Kidney (tissue), 14 donors: Measurements from ENCODE around the gene COP1. TPM values are rescaled to one million over a fixed set of nuclear protein-coding genes. Genes with fewer than 3 reads are reported as not detected.

Experiments
- DNase-seq, 5 donors: peaks; one replicate each; pipeline ENCODE4 v3.0.0-alpha.2; 2013 to 2020
- FAIRE-seq: peaks from 2 replicates; lab custom pipeline; 2012; peaks lifted over from hg19 to GRCh38; lab: Jason Lieb, UNC
- H3K27ac ChIP-seq, 2 donors: one replicate each; pipeline ENCODE4 v1.7.0; 2013; ENCODE audit warnings: low read depth in 2 of 2, low read length in 2 of 2, inconsistent platforms in 1 of 2
- H3K27me3 ChIP-seq: one replicate; pipeline ENCODE4 v1.7.1; 2013; ENCODE audit warnings: low read length, inconsistent platforms; ENCODE audit not compliant: control insufficient read depth, insufficient read depth
- H3K36me3 ChIP-seq, 3 donors: one replicate each; pipeline versions ENCODE4 v1.7.0 to v1.7.1; 2013; ENCODE audit warnings: low read length in 3 of 3, control low read depth in 1 of 3, inconsistent platforms in 1 of 3; ENCODE audit not compliant: insufficient read depth in 3 of 3, control insufficient read depth in 2 of 3
- H3K4me1 ChIP-seq, 3 donors: one replicate each; pipeline versions ENCODE4 v1.7.0 to v1.7.1; 2013; ENCODE audit warnings: low read length in 3 of 3, inconsistent platforms in 1 of 3, low read depth in 1 of 3; ENCODE audit not compliant: control insufficient read depth in 2 of 3, insufficient read depth in 2 of 3
- H3K4me3 ChIP-seq, 3 donors: one replicate each; pipeline versions ENCODE4 v1.7.0 to v1.8.1; 2013; ENCODE audit warnings: low read length in 3 of 3, control low read depth in 1 of 3, inconsistent platforms in 1 of 3
- H3K9ac ChIP-seq, 3 donors: one replicate each; pipeline versions ENCODE4 v1.7.0 to v1.7.1; 2013; ENCODE audit warnings: low read length in 3 of 3, control low read depth in 1 of 3, inconsistent platforms in 1 of 3
- H3K9me3 ChIP-seq, 3 donors: one replicate each; pipeline versions ENCODE4 v1.7.0 to v1.7.1; 2013; ENCODE audit warnings: low read length in 3 of 3, control low read depth in 1 of 3, inconsistent platforms in 1 of 3; ENCODE audit not compliant: control insufficient read depth in 2 of 3, insufficient read depth in 1 of 3
- CTCF ChIP-seq: IDR thresholded peaks from 3 replicates; pipeline ENCODE4 v1.5.1; 2012; ENCODE audit warnings: mild to moderate bottlenecking, moderate library complexity, borderline replicate concordance; ENCODE audit not compliant: insufficient read depth; ENCODE audit errors: extremely low read depth
- intact Hi-C: fragments of 100-400 bp; cut with DNase I; formaldehyde crosslinking; loops from one replicate; pipeline ENCODE4 v1.11.1; 2022
- polyA plus RNA-seq: library from polyadenylated mRNA; stranded (reverse); fragments of 350-450 nt; fragmentation: Illumina TruSeq; extraction: RNeasy Lipid Tissue Mini Kit (QIAGEN cat#74804); gene quantifications from one replicate; pipeline ENCODE4 v1.2.3, GENCODE V29; 2014; ENCODE audit warnings: low read depth, low replicate concordance; ENCODE audit not compliant: insufficient read depth
- total RNA-seq: library from RNA; stranded (reverse); fragmentation: NEBNext Ultra II Directional; extraction: Animal tissue kit (Norgen Biotek cat#: 25700); gene quantifications from one replicate; pipeline ENCODE4 v1.2.1, GENCODE V29; 2021
- donor health status: control.
- donor health status: control.
- donor health status: control.
- donor health status: control.
- donor health status: control.
- donor health status: DM: yes; HTN: yes; CAD: no.
- donor health status: Normal renal cell carcinoma (clear cell type).

Gene COP1
- total and polyA plus RNA-seq, 2 donors from 2014 or later: 38.3 to 40.2 TPM

GRCh38 chr1:176217461-176218099 is 10.5 kb upstream of the COP1 start:
- H3K9ac ChIP-seq: no peak overlapping the region
- intact Hi-C loops: no loop called here
- DNase-seq: no peak
- H3K4me3 ChIP-seq: no peak overlapping the region
- no peak for TF ChIP-seq CTCF
- no peaks in the 10 kb centered on the region for H3K27me3 ChIP-seq
- no peaks in the 10 kb centered on the region for H3K4me1 ChIP-seq
- no peak for FAIRE-seq
- no peak overlapping the region for H3K27ac ChIP-seq
- no peaks in the 10 kb centered on the region for H3K9me3 ChIP-seq
- H3K36me3 ChIP-seq: no peaks in the 10 kb centered on the region

GRCh38 chr1:176216031-176216430 is 8.9 kb upstream of the COP1 start:
- H3K9me3 ChIP-seq: no peaks in the 10 kb centered on the region

GRCh38 chr1:176211396-176212165 is 4.5 kb upstream of the COP1 start:
- Histone ChIP-seq H3K27me3 (no peaks in the 10 kb centered on the region), H3K9ac (no peak overlapping the region), H3K4me1 (peaks cover 0 to 2% (median 0%) of the 10 kb centered on the region in 3 donors), H3K4me3 (no peak overlapping the region), H3K36me3 (no peaks in the 10 kb centered on the region), H3K9me3 (no peaks in the 10 kb centered on the region), H3K27ac (no peak overlapping the region)
- TF ChIP-seq CTCF: no peak
- intact Hi-C loops: no loop called here
- DNase-seq (no peak), FAIRE-seq (no peak)

More at GRCh38 chr1:176216031-176216430, 8.9 kb upstream of the COP1 start:
- DNase-seq: no peak
- FAIRE-seq: no peak
- no peak overlapping the region for H3K9ac ChIP-seq
- intact Hi-C loops: no loop called here
- H3K4me1 ChIP-seq: no peaks in the 10 kb centered on the region
- no peak for TF ChIP-seq CTCF
- no peak overlapping the region for H3K4me3 ChIP-seq
- H3K27me3 ChIP-seq: no peaks in the 10 kb centered on the region
- H3K27ac ChIP-seq: no peak overlapping the region
- no peaks in the 10 kb centered on the region for H3K36me3 ChIP-seq
